ENCODE measurements around the gene ACTMAP.

- TF ChIP-seq CTCF (IDR thresholded peaks at IDR 0.05; ENCODE audit: control extremely low read depth in 1 of 3, insufficient read depth in 1 of 3, low read depth in 1 of 3, low read length in 3 of 3) (no peak), ZNF274 (IDR thresholded peaks at IDR 0.05; ENCODE audit: borderline replicate concordance, extremely low read depth, low read length) (no peak), POLR2AphosphoS5 (IDR thresholded peaks at IDR 0.05; ENCODE audit: low read depth, low read length) (no peak), MAFK (IDR thresholded peaks at IDR 0.05; ENCODE audit: low read depth, low read length) (no peak), SIX5 (IDR thresholded peaks at IDR 0.05; ENCODE audit: low read depth, low read length) (no peak), KDM1A (IDR thresholded peaks at IDR 0.05; ENCODE audit: borderline replicate concordance, low read length) (no peak), ATF3 (IDR thresholded peaks at IDR 0.05; ENCODE audit: insufficient read depth, low read depth, low read length) (no peak), SP2 (IDR thresholded peaks at IDR 0.05; ENCODE audit: low read length) (no peak), JUND (IDR thresholded peaks at IDR 0.05; ENCODE audit: low read length) (no peak), TEAD4 (IDR thresholded peaks at IDR 0.05; ENCODE audit: low read depth, low read length) (no peak)
These were observed 17.1 kb downstream of the ACTMAP start for GRCh38 chr19:40733149-40733548.

Measured in H1 (cell line).